Stimulated activated naive CD8-positive, alpha-beta T cell treated with anti-CD3 and anti-CD28 coated beads, Interleukin-15, Interleukin-2, amounts not matched to agents 100 U/mL and 50 U/mL, for 24 hours (primary cell): Measurements from ENCODE around the gene DDX52.
"Not testable (repeated sequence)": the region's sequence is repeated elsewhere in the genome, so short reads cannot be mapped to it uniquely, and the experiment has no call there.

Experiments used
- ATAC-seq: fragments of 150-1000 bp; cut with Tn5 transposase; one replicate; pipeline ENCODE4 v1.10.0; 2021
- DNase-seq: peaks from one replicate; pipeline ENCODE4 v3.0.0; 2021

Gene DDX52

DNA sequence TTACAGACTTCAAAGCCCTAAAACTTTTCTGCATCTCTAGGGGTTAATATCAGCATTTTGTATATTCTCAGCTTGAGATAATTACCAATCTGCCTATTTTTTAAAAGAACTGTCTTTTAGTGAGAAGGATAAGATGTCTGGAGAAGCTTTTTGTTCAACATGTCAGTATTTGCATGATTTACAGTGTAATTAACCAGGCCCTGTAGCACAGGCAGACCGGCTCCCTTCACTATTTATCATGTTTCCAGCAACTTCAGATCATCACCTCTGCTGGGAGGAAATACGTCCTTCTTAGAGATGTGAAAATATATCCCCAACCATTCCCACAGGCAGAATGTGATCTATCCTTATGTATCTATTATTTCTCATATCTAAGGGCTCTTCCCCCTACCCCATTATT lies 8.6 kb upstream of the DDX52 start:
- DNase-seq: no peak
- no peak for ATAC-seq

DNA sequence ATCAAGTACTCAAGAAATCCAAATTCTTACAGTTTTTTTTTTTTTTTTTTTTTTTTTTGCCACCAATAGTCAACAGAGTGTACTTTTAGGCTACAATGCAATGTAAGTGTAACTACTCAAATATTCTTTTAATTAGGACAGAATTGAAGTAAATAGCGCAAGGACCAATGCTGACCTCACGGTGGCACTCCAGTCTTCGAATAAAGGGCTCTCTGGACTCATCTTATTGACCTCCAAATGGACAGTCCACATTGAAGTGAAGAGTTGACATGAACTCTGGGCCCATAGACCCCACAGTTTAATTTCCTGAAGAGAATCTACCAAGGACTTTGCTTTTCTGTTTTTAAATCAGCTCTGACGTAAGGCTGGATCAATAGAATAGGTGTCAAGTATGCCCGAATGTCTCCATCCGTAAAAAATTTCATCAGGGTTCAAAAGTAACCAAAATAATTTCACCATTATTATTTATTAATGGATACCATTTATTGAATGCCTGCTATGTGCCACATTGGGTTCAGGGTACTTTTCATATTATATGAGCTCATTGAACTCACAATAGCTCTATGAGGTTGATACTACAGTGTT lies 7.3 kb upstream of the DDX52 start:
- DNase-seq (no peak), ATAC-seq (no peak)

DNA sequence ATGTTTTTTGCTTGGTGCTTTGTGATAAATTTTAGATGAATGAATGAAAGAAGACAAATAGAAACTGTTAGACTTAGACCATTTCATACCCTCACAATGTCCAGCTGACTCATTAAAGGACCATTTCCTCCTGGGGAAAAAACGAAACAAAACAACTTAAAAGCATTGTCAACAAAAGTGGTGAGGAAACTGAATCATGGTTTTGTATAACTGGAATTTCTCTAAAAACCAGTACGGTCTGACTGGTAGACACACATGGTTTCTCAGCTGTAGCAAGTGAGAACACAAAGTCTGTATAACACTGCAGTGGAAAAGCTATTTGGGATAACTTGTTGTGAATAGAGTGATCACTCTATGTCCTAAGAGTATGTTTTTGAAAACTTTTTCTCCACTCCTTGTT lies 5.3 kb upstream of the DDX52 start:
- no peak for DNase-seq
- no peak for ATAC-seq

DNA sequence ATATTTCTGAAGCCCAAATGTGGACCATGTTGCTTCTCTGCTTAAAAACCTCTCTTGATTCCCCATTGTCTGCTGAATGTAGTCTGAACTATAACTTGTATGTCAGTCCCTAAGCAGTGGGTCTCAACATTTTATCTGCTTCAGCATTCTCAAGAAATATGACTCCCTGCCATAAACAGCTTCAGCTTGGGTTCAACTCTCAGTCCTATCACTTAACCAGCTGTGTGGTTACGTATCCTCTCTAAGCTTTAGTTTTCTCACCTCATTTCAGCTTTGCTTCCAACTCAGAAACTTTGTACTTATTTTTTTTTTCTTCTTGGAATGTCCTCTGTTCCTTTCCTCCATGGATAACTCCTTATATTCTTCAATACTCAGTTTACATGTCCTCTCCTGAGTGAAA lies 4.6 kb upstream of the DDX52 start:
- ATAC-seq: no peak
- no peak for DNase-seq

DNA sequence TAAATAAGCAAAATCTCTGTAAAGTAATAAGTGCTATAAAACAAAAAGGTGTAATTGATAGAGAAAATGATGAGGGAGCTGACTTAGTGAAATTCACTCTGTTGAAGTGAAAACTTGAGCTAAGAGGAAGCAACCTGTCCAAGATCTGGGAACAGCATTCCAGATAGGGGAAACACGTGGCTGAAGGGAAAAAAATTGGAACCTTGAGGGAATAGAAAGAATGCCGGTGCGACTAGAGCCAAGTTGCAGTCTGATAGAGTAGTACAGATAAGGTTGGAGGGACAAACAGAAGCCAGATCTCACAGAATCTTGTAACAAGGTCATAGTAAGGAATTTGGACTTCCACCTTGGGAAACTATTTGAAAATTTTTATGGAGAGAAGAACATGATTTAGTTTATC lies 623 bp upstream of the DDX52 start:
- ATAC-seq (no peak), DNase-seq (no peak)

DNA sequence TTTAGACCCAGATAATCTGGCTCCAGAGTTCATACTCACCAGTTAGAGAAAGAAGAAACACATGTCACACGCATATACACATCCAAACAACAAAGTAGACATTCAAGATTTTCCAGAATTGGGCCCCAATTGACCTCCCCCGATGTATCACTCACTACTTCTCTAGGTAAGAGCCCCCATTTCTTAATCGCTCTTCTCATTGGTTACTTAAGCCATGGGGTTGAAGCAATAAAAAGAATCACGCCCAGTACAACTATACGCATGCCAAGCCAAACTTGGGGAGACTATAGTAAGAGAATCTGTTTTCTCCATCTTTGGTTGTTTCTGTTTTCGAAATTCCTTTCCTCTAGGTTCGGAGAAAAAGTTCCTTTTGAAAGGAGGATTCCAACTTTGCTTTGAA lies 565 bp downstream of the DDX52 start:
- ATAC-seq (peak; percentile 33), DNase-seq (no peak)

DNA sequence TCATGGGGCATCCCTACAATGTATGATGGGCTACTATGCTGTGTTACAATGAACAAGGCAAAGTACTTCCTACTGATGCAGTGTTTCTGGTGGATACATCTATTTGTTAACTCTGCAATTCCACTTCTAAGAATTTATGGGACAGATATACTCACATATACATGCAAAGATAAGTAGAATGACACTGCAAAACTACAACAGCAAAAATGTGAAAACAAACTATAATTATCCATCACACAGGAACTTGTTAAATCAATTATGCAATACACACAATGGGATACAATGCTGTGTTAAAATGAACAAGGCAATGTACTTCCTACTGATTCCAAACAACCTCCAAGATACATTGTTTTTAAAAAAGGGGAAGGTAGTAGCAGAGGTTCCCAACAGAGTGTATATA lies 3.2 kb downstream of the DDX52 start:
- ATAC-seq: no peak
- DNase-seq: no peak

DNA sequence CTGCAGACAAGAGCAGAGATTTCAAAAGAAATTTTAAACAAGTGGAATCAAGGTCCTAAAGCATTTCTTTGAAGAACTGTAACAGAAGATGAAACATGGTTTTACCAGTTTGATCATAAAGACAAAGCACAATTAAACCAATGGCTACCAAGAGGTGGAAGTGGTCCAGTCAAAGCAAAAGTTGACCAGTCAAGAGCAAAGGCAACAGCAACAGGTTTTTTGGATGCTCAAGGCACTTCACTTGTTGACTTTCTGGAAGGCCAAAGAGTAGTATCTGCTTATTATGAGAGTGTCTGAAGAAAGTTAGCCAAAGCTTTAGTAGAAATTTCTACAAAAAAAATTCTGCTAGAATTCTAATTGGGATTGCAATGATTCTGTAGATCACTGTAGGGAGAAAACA lies 5.3 kb downstream of the DDX52 start:
- DNase-seq (no peak), ATAC-seq (no peak)

DNA sequence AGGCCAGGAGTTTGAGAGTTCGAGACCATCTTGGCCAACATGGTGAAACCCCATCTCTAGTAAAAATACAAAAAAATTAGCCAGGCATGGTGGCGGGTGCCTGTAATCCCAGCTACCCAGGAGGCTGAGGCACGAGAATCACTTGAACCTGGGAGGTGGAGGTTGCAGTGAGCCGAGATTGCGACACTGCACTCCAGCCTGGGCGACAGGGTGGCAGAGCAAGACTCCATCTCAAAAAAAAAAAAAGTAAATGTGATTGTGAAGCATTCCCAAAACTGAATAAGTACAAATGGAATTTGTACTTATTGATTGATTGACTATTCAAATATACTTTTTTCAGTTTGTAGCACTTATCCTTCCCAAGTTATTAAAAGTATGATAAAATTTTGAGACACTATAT lies 26.8 kb downstream of the DDX52 start:
- not testable (repeated sequence) for ATAC-seq, DNase-seq

DNA sequence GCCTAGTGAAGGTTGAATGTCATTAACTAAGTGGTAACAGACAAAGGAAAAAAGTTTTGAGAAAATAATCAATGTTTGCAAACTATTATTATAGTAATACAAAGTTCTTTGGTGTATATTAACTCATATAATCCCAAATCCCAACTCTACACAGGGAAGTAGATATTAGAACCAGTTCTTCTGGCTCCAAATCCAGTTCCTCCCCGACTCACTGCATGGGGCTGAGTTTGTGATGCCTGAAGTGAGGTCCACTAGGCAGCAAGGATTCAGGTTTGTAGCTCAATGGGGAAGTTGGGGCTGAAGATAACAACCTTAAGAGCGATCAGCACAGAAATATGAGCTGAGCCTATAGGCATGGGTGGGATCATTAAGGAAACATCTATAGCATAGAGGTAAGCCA lies 28.4 kb downstream of the DDX52 start:
- no peak for DNase-seq

DNA sequence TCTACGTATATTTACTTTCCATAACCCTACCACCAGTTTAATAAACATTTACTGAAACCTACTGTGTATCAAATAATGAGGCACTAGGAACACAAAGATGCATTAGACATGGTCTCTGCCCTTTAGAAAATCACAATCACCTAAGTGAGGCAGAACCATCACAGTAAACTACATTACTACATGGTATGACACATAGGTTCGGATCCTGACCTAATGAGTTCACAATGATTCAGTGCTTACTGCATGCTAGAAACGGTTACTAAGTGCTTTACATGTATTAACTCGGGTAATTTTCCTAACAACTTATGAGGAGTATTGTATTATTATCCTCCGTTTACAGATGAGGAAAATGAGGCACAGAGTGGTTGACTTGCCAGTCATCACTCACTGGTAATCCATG lies 28.9 kb downstream of the DDX52 start:
- no peak for ATAC-seq
- DNase-seq: no peak

More for the DNA sequence above, 28.4 kb downstream of the DDX52 start:
- ATAC-seq: no peak

DNA sequence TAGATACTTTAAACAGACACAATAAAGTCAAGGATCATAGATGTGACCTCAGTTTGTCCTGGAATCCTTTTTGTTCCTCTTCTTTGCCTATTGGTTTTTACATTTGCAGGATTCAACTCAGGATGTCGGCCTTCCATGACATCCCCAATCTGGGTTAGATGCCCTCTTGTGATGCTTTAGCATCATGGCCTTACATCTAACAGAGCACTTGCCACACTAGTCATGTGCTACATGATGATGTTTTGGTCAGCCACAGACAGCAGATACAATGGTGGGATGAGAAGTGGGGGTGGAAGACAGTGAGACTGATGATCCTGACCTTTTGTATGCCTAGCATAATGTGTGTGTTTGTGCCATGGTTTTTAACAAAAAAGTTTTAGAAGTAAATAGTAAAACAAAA lies 32.3 kb downstream of the DDX52 start:
- DNase-seq (no peak), ATAC-seq (no peak)

DNA sequence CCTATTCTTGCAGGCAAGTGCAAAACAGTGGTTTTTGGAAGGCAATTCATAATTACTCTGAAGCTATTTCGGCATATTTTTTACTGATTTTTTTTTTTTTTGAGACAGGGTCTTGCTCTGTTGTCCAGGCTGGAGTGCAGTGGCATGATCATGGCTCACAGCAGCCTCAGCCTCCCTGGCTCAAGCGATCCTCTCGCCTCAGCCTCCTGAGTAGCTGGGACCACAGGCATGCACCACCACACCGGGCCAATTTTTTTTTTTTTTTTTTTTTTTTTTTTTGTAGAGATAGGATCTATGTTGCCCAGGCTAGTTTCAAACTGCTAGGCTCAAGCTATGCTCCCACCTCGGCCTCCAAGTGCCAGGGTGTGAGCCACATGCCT lies 33.2 kb downstream of the DDX52 start:
- not testable (repeated sequence) for DNase-seq, ATAC-seq

DNA sequence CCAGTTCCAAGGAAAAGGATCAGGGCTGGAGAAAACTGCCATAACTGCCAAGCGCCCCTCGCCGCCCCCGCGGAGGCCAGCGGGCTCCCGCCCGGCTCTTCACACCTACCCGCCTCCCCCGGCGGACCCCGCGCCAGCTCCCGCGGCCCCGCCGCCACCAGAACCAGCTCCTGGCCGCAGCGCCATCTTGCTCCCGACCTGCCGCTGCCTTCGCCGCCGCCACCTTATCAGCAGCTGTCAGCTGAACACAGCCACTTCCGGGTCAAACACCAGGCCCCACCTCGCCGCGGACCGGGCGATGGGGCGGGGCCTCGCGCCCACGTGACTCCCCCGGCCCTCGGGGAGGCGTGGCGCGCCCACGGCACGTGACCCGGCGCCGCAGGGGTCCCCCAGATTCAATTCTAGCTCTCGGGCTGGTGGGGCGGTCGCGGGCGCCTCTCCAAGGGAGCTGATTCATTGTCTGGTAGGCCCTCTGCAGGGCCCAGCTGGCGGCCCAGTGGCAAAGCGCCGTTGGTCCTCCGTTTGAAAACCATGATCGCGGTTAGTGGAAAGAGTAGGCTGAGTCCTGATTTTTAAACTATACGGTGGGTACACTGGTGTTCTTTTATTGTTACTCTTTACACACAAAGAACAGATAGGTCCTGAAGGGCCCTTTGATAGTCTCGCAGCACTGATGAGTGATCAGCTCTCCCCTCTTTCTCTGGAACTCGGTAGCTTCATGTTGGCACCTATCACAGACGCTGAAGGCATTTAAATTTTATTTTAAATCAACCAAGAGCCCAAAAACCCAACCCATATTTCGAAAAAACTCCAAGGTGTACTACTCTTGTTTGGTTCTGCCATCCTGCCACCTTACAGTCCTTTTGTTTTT lies 33.8 kb downstream of the DDX52 start, which contains the start of gene SYNRG:
TSS of gene SYNRG (minus strand) at position 249 of the 871 bp plus-strand sequence. CDS start at position 186, 63 bp downstream.
- peak; percentile 96 for DNase-seq
- peak; percentile 89 for ATAC-seq

DNA sequence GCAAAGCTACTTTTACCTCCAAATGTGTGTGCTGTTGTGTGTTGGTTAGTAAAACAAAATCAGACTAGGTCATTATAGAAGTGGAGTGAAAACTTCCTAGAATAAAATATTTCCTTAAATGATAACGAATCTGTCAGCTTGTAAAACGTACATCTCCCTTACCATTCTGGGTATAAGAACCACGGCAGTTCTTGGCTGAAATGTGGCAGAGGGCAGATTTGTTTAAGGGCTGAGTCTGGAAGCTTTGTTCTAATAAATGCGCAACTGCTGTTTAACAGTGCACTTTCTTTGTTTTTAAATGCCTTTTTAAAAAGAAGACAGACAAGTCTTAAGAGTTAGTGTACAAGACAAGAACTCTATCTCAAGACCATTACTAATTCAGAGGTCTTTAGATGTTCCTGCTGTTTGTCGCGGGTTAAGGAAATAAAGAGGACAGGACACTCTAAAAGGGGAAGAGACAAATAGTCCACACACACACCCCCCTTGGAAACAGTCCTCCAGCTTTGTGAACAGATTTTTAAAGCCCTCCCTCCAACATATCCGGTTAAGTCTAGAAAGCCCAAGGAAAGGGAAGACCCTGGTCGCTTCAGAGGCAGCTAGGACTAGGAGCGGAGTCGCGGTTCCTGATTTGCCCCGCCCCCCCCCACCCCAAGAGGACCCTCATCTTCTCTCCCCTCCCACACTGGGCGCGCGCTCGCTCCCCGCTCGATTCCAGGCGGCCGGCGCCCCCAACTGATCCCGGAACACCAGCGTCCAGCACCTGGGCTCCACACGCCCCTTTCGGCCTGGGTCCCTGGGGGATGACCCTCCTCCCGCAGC lies 34.7 kb downstream of the DDX52 start:
- ATAC-seq (peak; percentile 10), DNase-seq (peak; percentile 43)

DNA sequence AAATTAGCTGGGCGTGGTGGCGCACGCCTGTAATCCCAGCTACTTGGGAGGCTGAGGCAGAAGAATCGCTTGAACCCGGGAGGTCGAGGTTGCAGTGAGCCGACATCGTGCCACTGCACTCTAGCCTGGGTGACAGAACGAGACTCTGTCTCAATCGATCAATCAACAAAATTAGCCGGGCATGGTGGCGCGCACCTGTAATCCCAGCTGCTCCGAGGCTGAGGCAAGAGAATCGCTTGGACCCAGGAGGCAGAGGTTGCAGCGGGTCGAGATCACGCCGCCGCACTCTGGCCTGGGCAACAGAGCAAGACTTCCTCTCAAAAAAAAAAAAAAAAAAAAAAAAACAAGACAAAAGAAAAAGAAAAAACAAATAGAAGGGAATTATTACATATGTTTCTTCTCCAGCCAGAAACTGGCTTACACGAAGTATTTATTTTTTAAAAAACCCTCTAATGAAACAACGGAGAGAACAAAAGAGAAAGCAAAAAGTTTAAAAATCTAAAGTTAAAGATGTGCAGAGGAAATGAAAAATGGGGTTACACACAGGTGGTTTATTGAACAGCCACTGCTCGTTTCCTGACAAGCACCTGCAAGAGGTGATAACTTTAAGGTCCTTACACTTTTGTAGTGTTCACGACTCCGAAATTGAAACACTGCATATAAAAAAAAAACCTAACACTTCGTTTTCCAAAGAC lies 35.5 kb downstream of the DDX52 start:
- peak; percentile 44 for DNase-seq
- no peak for ATAC-seq

DNA sequence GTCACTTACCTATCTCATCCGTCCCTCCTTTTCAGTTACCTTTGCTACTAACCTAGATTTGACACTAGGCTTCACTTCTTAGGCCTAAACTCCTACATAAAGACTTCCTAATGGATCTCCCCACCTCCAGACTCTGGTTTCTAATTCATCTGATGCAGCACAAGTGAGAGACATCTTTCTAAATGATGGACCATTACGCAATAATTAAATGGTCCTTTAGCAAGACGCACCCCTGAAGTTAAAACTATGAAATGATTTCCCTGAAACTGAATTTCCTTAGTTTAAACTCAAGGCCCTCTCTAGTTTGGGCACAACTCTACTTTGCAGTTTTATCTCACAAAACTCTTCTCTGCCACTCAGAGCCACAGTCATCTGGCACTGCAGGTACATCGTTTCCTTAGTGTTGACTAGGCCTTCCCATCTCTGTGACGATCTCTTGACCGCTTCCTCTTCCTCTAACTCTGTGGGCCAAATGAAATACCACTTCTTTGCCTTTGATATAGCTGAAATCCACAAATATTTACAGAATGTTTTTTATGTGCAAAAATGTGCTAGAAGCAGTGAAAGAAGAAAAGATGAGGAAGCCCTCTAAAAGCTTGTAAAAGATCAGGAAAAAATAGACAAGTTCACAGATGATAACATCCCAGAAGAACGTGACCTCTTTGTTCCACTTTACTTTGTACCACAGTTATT lies 37.3 kb downstream of the DDX52 start:
- peak; percentile 45 for DNase-seq
- ATAC-seq: peak; percentile 56

DNA sequence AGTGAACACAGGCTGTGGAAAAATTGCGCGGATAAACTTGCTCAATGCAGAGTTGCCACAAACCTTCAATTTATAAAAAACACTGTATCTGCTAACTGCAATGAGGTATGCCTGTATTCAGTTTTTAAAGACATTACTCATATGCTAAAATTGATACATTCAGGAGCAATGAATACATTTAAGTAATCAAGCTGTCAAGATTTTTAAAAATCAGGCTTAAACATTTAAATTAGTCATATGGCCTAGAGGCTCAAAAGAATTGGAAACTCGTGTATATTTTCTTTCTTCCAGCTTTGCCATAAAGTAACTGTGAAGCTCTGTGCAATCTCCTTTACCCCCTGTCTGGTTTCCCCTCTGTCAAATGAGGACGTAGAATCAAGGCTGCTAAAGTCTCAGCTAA lies 38.2 kb downstream of the DDX52 start:
- ATAC-seq: no peak

DNA sequence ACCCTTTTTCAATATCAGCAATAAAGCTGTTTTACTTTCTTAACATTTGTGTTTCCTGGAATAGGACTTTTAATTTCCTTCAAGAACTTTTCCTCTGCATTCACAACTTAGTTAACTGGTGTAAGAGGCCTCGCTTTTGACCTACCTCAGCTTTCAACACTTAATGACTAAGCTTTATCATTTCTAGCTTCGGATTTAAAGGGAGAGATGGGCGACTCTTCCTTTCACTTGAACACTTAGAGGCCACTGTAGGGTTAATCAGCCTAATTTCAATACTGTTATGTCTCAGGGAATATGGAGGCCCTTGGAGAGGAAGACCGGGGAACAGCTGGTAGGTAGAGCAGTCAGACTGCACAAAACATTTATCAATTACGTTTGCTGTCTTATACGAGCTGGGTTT lies 38.7 kb downstream of the DDX52 start:
- DNase-seq (no peak), ATAC-seq (no peak)

More for the DNA sequence above, 38.2 kb downstream of the DDX52 start:
- DNase-seq: no peak

DNA sequence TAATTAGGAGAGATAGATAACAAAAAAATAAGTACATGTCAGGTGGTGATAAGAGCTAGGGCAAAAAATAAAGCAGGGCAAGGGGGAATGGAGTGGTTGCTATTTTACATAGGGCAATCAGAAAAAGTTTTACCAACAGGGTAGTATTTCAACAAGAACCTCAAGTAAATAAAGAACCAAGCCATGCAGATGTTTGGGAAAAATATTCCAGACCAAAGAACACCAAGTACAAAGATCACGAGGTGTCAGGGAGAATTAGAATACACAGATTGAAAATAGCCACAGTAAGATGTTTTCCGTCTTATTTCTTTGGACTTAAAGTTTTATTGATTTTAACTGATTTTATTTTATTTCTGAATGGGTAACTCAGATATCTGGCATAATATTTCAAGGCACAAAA lies 45.1 kb downstream of the DDX52 start:
- DNase-seq (no peak), ATAC-seq (no peak)

DNA sequence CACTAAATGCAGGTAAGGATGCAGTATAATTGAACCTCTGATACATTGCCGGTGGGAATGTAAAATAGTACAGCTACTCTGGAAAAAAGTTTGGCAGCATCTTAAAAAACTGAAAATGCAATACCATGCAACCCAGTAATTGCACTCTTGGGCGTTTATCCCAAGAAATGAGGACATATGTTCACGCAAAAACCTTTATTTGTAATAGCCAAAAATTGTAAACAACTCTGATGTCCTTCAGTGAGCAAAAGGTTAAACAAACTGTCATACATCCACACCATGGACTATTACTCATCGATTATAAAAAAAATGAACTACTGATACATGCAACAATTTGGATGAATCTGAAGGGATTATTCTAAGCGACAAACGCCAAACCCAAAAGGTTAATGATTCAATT lies 51.0 kb downstream of the DDX52 start:
- ATAC-seq (no peak), DNase-seq (no peak)

DNA sequence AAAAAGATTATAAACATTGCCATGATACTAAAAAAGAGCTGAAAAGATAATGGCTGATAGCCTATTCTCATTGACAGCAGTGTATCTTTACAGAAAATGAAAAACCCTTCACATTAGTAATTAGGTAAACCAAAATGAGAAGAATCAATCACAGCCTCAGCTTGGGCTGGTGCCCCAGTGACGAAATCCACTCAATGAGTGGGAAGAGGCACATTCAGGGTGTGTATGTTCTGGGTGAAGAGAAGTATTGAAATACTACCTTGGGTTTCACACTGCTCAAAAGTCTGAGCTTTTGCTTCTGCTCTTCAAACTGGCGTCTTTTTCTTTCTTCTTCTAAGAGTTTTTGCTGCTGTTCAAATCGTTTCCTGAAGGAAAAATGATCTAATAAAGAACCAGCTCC lies 58.2 kb downstream of the DDX52 start:
- DNase-seq (no peak), ATAC-seq (no peak)
